HCT116 (cell line): ENCODE measurements around the gene RGS6. TPM values are rescaled to one million over a fixed set of nuclear protein-coding genes. Genes with fewer than 3 reads are reported as not detected.

Experiments used
- ATAC-seq: fragments of 200-7000 bp; cut with Tn5 transposase; 2 replicates; pipeline ENCODE4 v1.9.1; 2020; ENCODE audit warnings: mild to moderate bottlenecking, moderate library complexity
- BruUV-seq: library from RNA; stranded (reverse); fragments of 400-500 nt; replicated peaks from 2 replicates; lab custom pipeline; 2021; lab: Mats Ljungman, UMichigan
- CTCF ChIA-PET: fragments of 300-600 bp; sonication (Branson Sonifier 250); formaldehyde crosslinking; loops from one replicate; lab custom pipeline; 2021; ENCODE audit warnings: antibody characterized with exemption; lab: Charles Lee
- POLR2A ChIA-PET: fragments of 300-600, 350-600 bp; sonication (Branson Sonifier 250); formaldehyde crosslinking; loops from one replicate; lab custom pipeline; 2021; ENCODE audit warnings: antibody characterized with exemption; lab: Charles Lee
- RAD21 ChIA-PET, 2 experiments: fragments of 300-600 bp; sonication (Branson Sonifier 250); formaldehyde crosslinking; loops; one replicate each; lab custom pipeline; 2023; ENCODE audit warnings: low total read pairs in 2 of 2; ENCODE audit not compliant: uncharacterized antibody in 2 of 2, unreplicated experiment in 2 of 2, low non-redundant PET in 1 of 2; lab: Charles Lee
- DNase-seq: peaks from one replicate; pipeline ENCODE4 v3.0.0-alpha.2; 2010; ENCODE audit warnings: low read depth, low spot score
- H2AFZ ChIP-seq: fragments of 200-600 bp; shearing (Covaris generic), sonication (generic); 2 replicates; pipeline ENCODE4 v1.6.1; 2017; ENCODE audit warnings: low read depth, mixed run types, mixed read lengths, antibody characterized with exemption, low read length; ENCODE audit not compliant: poor library complexity, severe bottlenecking
- H3K27ac ChIP-seq: 2 replicates; pipeline ENCODE4 v1.5.1; 2012; ENCODE audit warnings: low read depth, low read length
- H3K27me3 ChIP-seq: fragments of 200-600 bp; sonication (generic); 2 replicates; pipeline ENCODE4 v1.6.1; 2016; ENCODE audit warnings: mixed run types, low read length, mixed read lengths; ENCODE audit not compliant: insufficient read depth
- H3K36me3 ChIP-seq, 2 experiments: fragments of 200-500 bp in 1 of 2; fragments of 200-600 bp in 1 of 2; sonication (Bioruptor generic) in 1 of 2; sonication (generic) in 1 of 2; 2 replicates each; pipeline versions ENCODE4 v1.5.1 to v1.6.1; 2014 to 2016; ENCODE audit warnings: low read length in 2 of 2, inconsistent platforms in 1 of 2, mixed read lengths in 1 of 2, mixed run types in 1 of 2; ENCODE audit not compliant: insufficient read depth in 2 of 2, control insufficient read depth in 1 of 2
- H3K4me1 ChIP-seq, 2 experiments: fragments of 200-600 bp in 1 of 2; sonication (generic) in 1 of 2; 2 replicates each; pipeline versions ENCODE4 v1.5.1 to v1.6.1; 2012 to 2017; ENCODE audit warnings: low read length in 2 of 2, inconsistent platforms in 1 of 2, mild to moderate bottlenecking in 1 of 2, mixed read lengths in 1 of 2, mixed run types in 1 of 2, moderate library complexity in 1 of 2; ENCODE audit not compliant: insufficient read depth in 2 of 2, control insufficient read depth in 1 of 2
- H3K4me2 ChIP-seq: fragments of 200-600 bp; sonication (generic); 2 replicates; pipeline ENCODE4 v1.6.1; 2017; ENCODE audit warnings: mixed run types, low read length, mixed read lengths
- H3K4me3 ChIP-seq, 2 experiments: fragments of 200-600 bp in 1 of 2; sonication (generic) in 1 of 2; replicated peaks in 1 of 2; 2 replicates each; pipeline ENCODE4 v1.5.1; 2011 to 2016; ENCODE audit warnings: low read length in 2 of 2, control low read depth in 1 of 2, low read depth in 1 of 2, mild to moderate bottlenecking in 1 of 2, mixed read lengths in 1 of 2, mixed run types in 1 of 2
- H3K79me2 ChIP-seq: fragments of 200-600 bp; sonication (generic); 2 replicates; pipeline ENCODE4 v1.6.1; 2017; ENCODE audit warnings: mild to moderate bottlenecking, mixed run types, low read length, moderate library complexity, mixed read lengths; ENCODE audit not compliant: insufficient read depth
- H3K9ac ChIP-seq: fragments of 200-600 bp; sonication (generic); 2 replicates; pipeline ENCODE4 v1.6.1; 2016; ENCODE audit warnings: low read length, mixed read lengths
- H3K9me2 ChIP-seq: fragments of 200-600 bp; sonication (generic), shearing (Covaris generic); 2 replicates; pipeline ENCODE4 v1.6.1; 2017; ENCODE audit warnings: mixed run types, mild to moderate bottlenecking, moderate library complexity; ENCODE audit not compliant: insufficient read depth
- H3K9me3 ChIP-seq, 2 experiments: fragments of 200-500 bp in 1 of 2; fragments of 200-600 bp in 1 of 2; sonication (Bioruptor generic) in 1 of 2; sonication (generic) in 1 of 2; 2 replicates each; pipeline ENCODE4 v1.6.1; 2014 to 2017; ENCODE audit warnings: low read length in 2 of 2, mixed read lengths in 2 of 2, inconsistent platforms in 1 of 2, low read depth in 1 of 2, mild to moderate bottlenecking in 1 of 2, mixed run types in 1 of 2, moderate library complexity in 1 of 2; ENCODE audit not compliant: control insufficient read depth in 1 of 2, insufficient read depth in 1 of 2
- H4K20me1 ChIP-seq: fragments of 200-600 bp; sonication (generic), shearing (Covaris generic); 2 replicates; pipeline ENCODE4 v1.6.1; 2017; ENCODE audit warnings: mixed run types, mild to moderate bottlenecking, moderate library complexity; ENCODE audit not compliant: insufficient read depth
- ATF3 ChIP-seq: IDR thresholded peaks from 2 replicates; pipeline ENCODE4 v1.6.1; 2012
- CBX3 ChIP-seq: IDR thresholded peaks from 2 replicates; pipeline ENCODE4 v1.6.1; 2012; ENCODE audit warnings: low read depth
- CTCF ChIP-seq, 3 experiments: fragments of 200-600 bp in 1 of 3; sonication (generic) in 1 of 3; IDR thresholded peaks in 2 of 3; conservative IDR thresholded peaks in 1 of 3; 2 replicates each; pipeline ENCODE4 v1.5.1; 2012 to 2017; ENCODE audit warnings: low read depth in 2 of 3, low read length in 2 of 3, antibody characterized with exemption in 1 of 3, borderline replicate concordance in 1 of 3, control low read depth in 1 of 3, mild to moderate bottlenecking in 1 of 3, mixed read lengths in 1 of 3, mixed run types in 1 of 3, moderate library complexity in 1 of 3; ENCODE audit not compliant: insufficient read depth in 1 of 3
- EGR1 ChIP-seq: IDR thresholded peaks from 2 replicates; pipeline ENCODE4 v1.6.1; 2012; ENCODE audit warnings: low read depth
- ELF1 ChIP-seq: IDR thresholded peaks from 2 replicates; pipeline ENCODE4 v1.6.1; 2012; ENCODE audit warnings: low read depth, borderline replicate concordance
- EZH2 ChIP-seq: fragments of 200-600 bp; sonication (generic); IDR thresholded peaks from 2 replicates; pipeline ENCODE4 v1.6.1; 2017; ENCODE audit warnings: antibody characterized with exemption, mixed run types
- EZH2phosphoT487 ChIP-seq: fragments of 200-600 bp; IDR thresholded peaks from 2 replicates; pipeline ENCODE4 v1.6.1; 2018; ENCODE audit warnings: antibody characterized with exemption, borderline replicate concordance
- FOSL1 ChIP-seq: IDR thresholded peaks from 2 replicates; pipeline ENCODE4 v1.6.1; 2012; ENCODE audit warnings: low read depth
- JUND ChIP-seq: IDR thresholded peaks from 2 replicates; pipeline ENCODE4 v1.6.1; 2012
- POLR2AphosphoS5 ChIP-seq: IDR thresholded peaks from 2 replicates; pipeline ENCODE4 v1.6.1; 2011; ENCODE audit warnings: mild to moderate bottlenecking, low read depth, low read length, moderate library complexity
- RAD21 ChIP-seq: IDR thresholded peaks from 2 replicates; pipeline ENCODE4 v1.6.1; 2012; ENCODE audit warnings: low read depth, mild to moderate bottlenecking
- REST ChIP-seq: IDR thresholded peaks from 2 replicates; pipeline ENCODE4 v1.6.1; 2012; ENCODE audit warnings: low read depth
- SIN3A ChIP-seq: IDR thresholded peaks from 2 replicates; pipeline ENCODE4 v1.6.1; 2012; ENCODE audit warnings: low read depth
- SP1 ChIP-seq: IDR thresholded peaks from 2 replicates; pipeline ENCODE4 v1.6.1; 2012; ENCODE audit warnings: low read depth
- SRF ChIP-seq: IDR thresholded peaks from 2 replicates; pipeline ENCODE4 v1.6.1; 2012; ENCODE audit warnings: low read depth
- YY1 ChIP-seq: IDR thresholded peaks from 2 replicates; pipeline ENCODE4 v1.6.1; 2011; ENCODE audit warnings: low read length, low read depth, moderate library complexity, mild to moderate bottlenecking; ENCODE audit not compliant: insufficient replicate concordance; ENCODE audit errors: extremely low read depth
- ZBTB33 ChIP-seq: IDR thresholded peaks from 2 replicates; pipeline ENCODE4 v1.6.1; 2011; ENCODE audit warnings: mild to moderate bottlenecking, low read length, moderate library complexity; ENCODE audit not compliant: insufficient replicate concordance; ENCODE audit errors: extremely low read depth
- ZFX ChIP-seq: fragments of 450-650 bp; IDR thresholded peaks from 2 replicates; pipeline ENCODE4 v1.6.1; 2017
- intact Hi-C: fragments of 100-400 bp; cut with micrococcal nuclease; formaldehyde crosslinking; loops from 2 replicates; pipeline ENCODE4 v1.10.0; 2022
- total RNA-seq: library from RNA; stranded (reverse); gene quantifications from one replicate; pipeline ENCODE4 v1.2.1, GENCODE V29; 2021; ENCODE audit not compliant: unreplicated experiment

The RGS6 gene
- total RNA-seq, 1 experiment from 2014 or later = 4.7 TPM

- H3K27me3 ChIP-seq = no peaks in the 10 kb centered on the region
- DNase-seq (peak; percentile 76), ATAC-seq (peak; percentile 90)
- peaks cover 22 to 30% of the 10 kb centered on the region in 2 experiments for H3K4me1 ChIP-seq
- BruUV-seq = no TSS peak
- intact Hi-C loops = no loop called here
- H4K20me1 ChIP-seq = no peaks in the 10 kb centered on the region
- H3K36me3 ChIP-seq = no peaks in the 10 kb centered on the region
- H3K9me2 ChIP-seq = no peaks in the 10 kb centered on the region
- no peaks in the 10 kb centered on the region for H3K79me2 ChIP-seq
- ChIA-PET RAD21 (no interaction called here), POLR2A (interaction anchor here (2.3 kb wide), 1 partner anchor 13 kb away, joined by 10 read pairs; no protein-coding TSS in a partner anchor), CTCF (interaction anchor here (1.6 kb wide), 1 partner anchor 37 kb away, joined by 4 read pairs; no protein-coding TSS in a partner anchor)
- peak overlapping the region; percentile 73 for H3K4me2 ChIP-seq
- peak overlapping the region; percentile 15 to 40; a peak in 3 of 4 replicates for H3K4me3 ChIP-seq
- H2AFZ ChIP-seq = peak overlapping the region; percentile 95
- peak overlapping the region; percentile 53 for H3K27ac ChIP-seq
- H3K9ac ChIP-seq = peak overlapping the region; percentile 22; the same call in 1 of the 2 replicates
- no peaks in the 10 kb centered on the region for H3K9me3 ChIP-seq
- TF ChIP-seq EZH2 = no peak
- no peak for TF ChIP-seq ATF3
- peak; percentile 53; the same call in 1 of the 2 replicates for TF ChIP-seq SRF
- peak; percentile 74; the same call in 1 of the 2 replicates for TF ChIP-seq CBX3
- no peak for TF ChIP-seq EGR1
- peak; percentile 71 for TF ChIP-seq SP1
- no peak for TF ChIP-seq REST
- peak; percentile 89 for TF ChIP-seq SIN3A
- TF ChIP-seq ELF1 = no peak; the same call in 1 of the 2 replicates
- TF ChIP-seq ZBTB33 = peak; percentile 18
- TF ChIP-seq CTCF (IDR thresholded peaks at IDR 0.05 in 2 of 3, conservative IDR thresholded peaks at IDR 0.05 in 1 of 3; ENCODE audit: borderline replicate concordance in 1 of 3, insufficient read depth in 1 of 3, low read depth in 2 of 3, low read length in 2 of 3) = no peak
- TF ChIP-seq EZH2phosphoT487 = no peak
- no peak for TF ChIP-seq YY1
- peak; percentile 79 for TF ChIP-seq FOSL1
- TF ChIP-seq RAD21 = peak; percentile 16; the same call in 1 of the 2 replicates
- peak; percentile 74 for TF ChIP-seq JUND
- TF ChIP-seq ZFX = no peak
- peak; percentile 11; the same call in 1 of the 2 replicates for TF ChIP-seq POLR2AphosphoS5
Observed at GRCh38 chr14:72476657-72477499, 544.6 kb downstream of the RGS6 start.
